Keratinocyte (primary cell): Measurements from ENCODE around the gene CFAP100. TPM values are rescaled to one million over a fixed set of nuclear protein-coding genes. Genes with fewer than 3 reads are reported as not detected.

Experiments
- DNase-seq: peaks from one replicate; pipeline ENCODE4 v3.0.0-alpha.2; 2011; ENCODE audit warnings: low read depth, missing footprints, low spot score
- FAIRE-seq: peaks from 2 replicates; lab custom pipeline; 2011; peaks lifted over from hg19 to GRCh38; lab: Jason Lieb, UNC
- H2AFZ ChIP-seq: 2 replicates; pipeline ENCODE4 v1.6.0; 2012; ENCODE audit warnings: low read length, control low read depth, inconsistent platforms; ENCODE audit not compliant: control insufficient read depth
- H3K27ac ChIP-seq: 2 replicates; pipeline ENCODE4 v1.5.1; 2011; ENCODE audit warnings: low read length; ENCODE audit not compliant: control insufficient read depth, insufficient read depth
- H3K27me3 ChIP-seq: 3 replicates; pipeline ENCODE4 v1.6.0; 2011; ENCODE audit warnings: low read length; ENCODE audit not compliant: control insufficient read depth, insufficient read depth; ENCODE audit errors: extremely low read depth
- H3K36me3 ChIP-seq, 2 experiments: 2 replicates in 1 of 2; 3 replicates in 1 of 2; pipeline ENCODE4 v1.5.1; 2011; ENCODE audit warnings: low read length in 2 of 2, mild to moderate bottlenecking in 1 of 2; ENCODE audit not compliant: control insufficient read depth in 2 of 2, insufficient read depth in 2 of 2; ENCODE audit errors: extremely low read depth in 1 of 2
- H3K4me1 ChIP-seq: 3 replicates; pipeline ENCODE4 v1.5.1; 2011; ENCODE audit warnings: low read length; ENCODE audit not compliant: control insufficient read depth, insufficient read depth; ENCODE audit errors: extremely low read depth
- H3K4me2 ChIP-seq: 3 replicates; pipeline ENCODE4 v1.6.0; 2011; ENCODE audit warnings: low read depth, low read length; ENCODE audit not compliant: control insufficient read depth, insufficient read depth; ENCODE audit errors: extremely low read depth
- H3K4me3 ChIP-seq, 3 experiments: fragments of 200-600 bp in 1 of 3; sonication (generic) in 1 of 3; 2 replicates in 2 of 3; 3 replicates in 1 of 3; pipeline ENCODE4 v1.5.1; 2011 to 2016; ENCODE audit warnings: low read length in 3 of 3, mild to moderate bottlenecking in 3 of 3, control low read depth in 2 of 3, inconsistent platforms in 1 of 3, low read depth in 1 of 3, mixed read lengths in 1 of 3, mixed run types in 1 of 3, moderate library complexity in 1 of 3; ENCODE audit not compliant: control insufficient read depth in 2 of 3, insufficient read depth in 2 of 3; ENCODE audit errors: extremely low read depth in 1 of 3
- H3K79me2 ChIP-seq: 2 replicates; pipeline ENCODE4 v1.6.0; 2012; ENCODE audit warnings: low read length; ENCODE audit not compliant: control insufficient read depth, insufficient read depth
- H3K9ac ChIP-seq: 3 replicates; pipeline ENCODE4 v1.6.0; 2011; ENCODE audit warnings: low read length; ENCODE audit not compliant: control insufficient read depth, insufficient read depth; ENCODE audit errors: extremely low read depth
- H3K9me1 ChIP-seq: 3 replicates; pipeline ENCODE4 v1.6.0; 2011; ENCODE audit warnings: low read length; ENCODE audit not compliant: control insufficient read depth, insufficient read depth; ENCODE audit errors: extremely low read depth
- H3K9me3 ChIP-seq: 2 replicates; pipeline ENCODE4 v1.5.1; 2012; ENCODE audit warnings: low read depth, low read length; ENCODE audit not compliant: control insufficient read depth
- H4K20me1 ChIP-seq: 3 replicates; pipeline ENCODE4 v1.6.0; 2011; ENCODE audit warnings: low read length; ENCODE audit not compliant: control insufficient read depth, insufficient read depth; ENCODE audit errors: extremely low read depth
- CTCF ChIP-seq, 3 experiments: IDR thresholded peaks in 1 of 3; conservative IDR thresholded peaks in 1 of 3; optimal IDR thresholded peaks in 1 of 3; 2 replicates in 2 of 3; 3 replicates in 1 of 3; pipeline versions ENCODE3 to v1.5.1; 2011; ENCODE audit warnings: low read length in 3 of 3, mild to moderate bottlenecking in 3 of 3, moderate library complexity in 2 of 3, control low read depth in 1 of 3, inconsistent platforms in 1 of 3; ENCODE audit not compliant: insufficient read depth in 2 of 3; ENCODE audit errors: extremely low read depth in 1 of 3
- EZH2 ChIP-seq: IDR thresholded peaks from one replicate; pipeline ENCODE4 v1.6.1; 2012; ENCODE audit warnings: inconsistent platforms, mild to moderate bottlenecking, low read length, moderate library complexity
- dilution Hi-C: fragments of 300-500 bp; cut with MboI; formaldehyde crosslinking; loops from one replicate; pipeline ENCODE4 v1.7.0; 2020; ENCODE audit warnings: low sequenced_read_pairs; ENCODE audit not compliant: extremely low pct_ligation_motif_present
- polyA plus RNA-seq, 5 experiments: library from polyadenylated mRNA; depleted of rRNA in 3 of 5; stranded (reverse) in 3 of 5; stranded (forward) in 1 of 5; unstranded in 1 of 5; fragments of >200 nt; gene quantifications; 1 replicate in 1 of 5; 2 replicates in 3 of 5; 3 replicates in 1 of 5; pipeline versions ENCODE4 v1.2.1 to v1.2.3, GENCODE V29; 2011 to 2012; ENCODE audit warnings: missing spikeins in 2 of 5, low read depth in 1 of 5, low replicate concordance in 1 of 5

CFAP100 gene
- polyA plus RNA-seq, 1 donor (not counting 4 experiments of a cell fraction or from before 2014, with no cell fraction given): not detected

GRCh38 chr3:126463521-126463920, 68.8 kb downstream of the CFAP100 start:
- Histone ChIP-seq H3K4me1 (no peaks in the 10 kb centered on the region), H3K9ac (no peak overlapping the region), H3K36me3 (peaks cover 41 to 43% of the 10 kb centered on the region in 2 experiments), H3K9me3 (no peaks in the 10 kb centered on the region), H3K27me3 (no peaks in the 10 kb centered on the region), H3K27ac (no peak overlapping the region), H4K20me1 (peaks cover 3% of the 10 kb centered on the region), H3K79me2 (peaks cover 15% of the 10 kb centered on the region), H3K4me3 (no peak overlapping the region), H3K4me2 (no peak overlapping the region), H2AFZ (no peak overlapping the region), H3K9me1 (no peaks in the 10 kb centered on the region)
- FAIRE-seq (no peak), DNase-seq (no peak)
- dilution Hi-C loops: no loop called here
- TF ChIP-seq EZH2: no peak
- TF ChIP-seq CTCF (optimal IDR thresholded peaks at IDR 0.05 in 1 of 3, IDR thresholded peaks at IDR 0.05 in 1 of 3, conservative IDR thresholded peaks at IDR 0.05 in 1 of 3; ENCODE audit: extremely low read depth in 1 of 3, insufficient read depth in 2 of 3, low read length in 3 of 3): no peak

- Histone ChIP-seq H3K4me2 (no peak overlapping the region), H3K27me3 (no peaks in the 10 kb centered on the region), H4K20me1 (peaks cover under 1% of the 10 kb centered on the region), H3K27ac (no peak overlapping the region), H3K9ac (no peak overlapping the region), H2AFZ (no peak overlapping the region), H3K9me3 (no peaks in the 10 kb centered on the region), H3K4me3 (no peak overlapping the region), H3K79me2 (peaks cover 19% of the 10 kb centered on the region), H3K36me3 (peaks cover 40 to 46% of the 10 kb centered on the region in 2 experiments), H3K4me1 (no peaks in the 10 kb centered on the region), H3K9me1 (no peaks in the 10 kb centered on the region)
- DNase-seq (no peak), FAIRE-seq (no peak)
- dilution Hi-C loops: no loop called here
- TF ChIP-seq EZH2: no peak
- TF ChIP-seq CTCF (optimal IDR thresholded peaks at IDR 0.05 in 1 of 3, IDR thresholded peaks at IDR 0.05 in 1 of 3, conservative IDR thresholded peaks at IDR 0.05 in 1 of 3; ENCODE audit: extremely low read depth in 1 of 3, insufficient read depth in 2 of 3, low read length in 3 of 3): no peak
Observed at GRCh38 chr3:126464093-126464492, 69.4 kb downstream of the CFAP100 start.
